Naive B cell (primary cell): Measurements from ENCODE around the gene GAMT. TPM values are rescaled to one million over a fixed set of nuclear protein-coding genes. Genes with fewer than 3 reads are reported as not detected.

Source experiments
- ATAC-seq, 2 donors: fragments of 150-1000 bp; cut with Tn5 transposase; 2 replicates each; pipeline ENCODE4 v1.10.0; 2021; ENCODE audit warnings: low read depth in 2 of 2, mild to moderate bottlenecking in 2 of 2, moderate library complexity in 2 of 2
- DNase-seq: peaks from one replicate; pipeline ENCODE4 v3.0.0; 2022
- H3K27ac Mint-ChIP-seq, 6 donors: one replicate each; pipeline ENCODE4 v1.8.0; 2020 to 2022; ENCODE audit warnings: mild to moderate bottlenecking in 6 of 6, mixed read lengths in 6 of 6, moderate library complexity in 5 of 6, inconsistent platforms in 2 of 6
- H3K27me3 Mint-ChIP-seq, 3 donors: one replicate each; pipeline ENCODE4 v1.8.0; 2021 to 2022; ENCODE audit warnings: mixed read lengths in 3 of 3, mild to moderate bottlenecking in 1 of 3
- H3K36me3 Mint-ChIP-seq, 2 donors: one replicate each; pipeline ENCODE4 v1.8.0; 2020 to 2022; ENCODE audit warnings: mixed read lengths in 2 of 2, inconsistent platforms in 1 of 2, mild to moderate bottlenecking in 1 of 2
- H3K4me1 Mint-ChIP-seq, 3 donors: one replicate each; pipeline ENCODE4 v1.8.0; 2020 to 2022; ENCODE audit warnings: mixed read lengths in 3 of 3, inconsistent platforms in 1 of 3, mild to moderate bottlenecking in 1 of 3, moderate library complexity in 1 of 3
- H3K4me3 Mint-ChIP-seq, 8 donors: one replicate each; pipeline ENCODE4 v1.8.0; 2020 to 2022; ENCODE audit warnings: mild to moderate bottlenecking in 8 of 8, mixed read lengths in 8 of 8, moderate library complexity in 8 of 8, inconsistent platforms in 2 of 8
- H3K9me3 Mint-ChIP-seq, 7 donors: one replicate each; pipeline ENCODE4 v1.8.0; 2020 to 2022; ENCODE audit warnings: mixed read lengths in 7 of 7, mild to moderate bottlenecking in 5 of 7, inconsistent platforms in 2 of 7, moderate library complexity in 1 of 7
- polyA plus RNA-seq, 6 donors: library from polyadenylated mRNA; unstranded; fragments of 300-500 nt; fragmentation: Illumina TruSeq; gene quantifications; one replicate each; pipeline ENCODE4 v1.2.3, GENCODE V29; 2021; ENCODE audit warnings: low read depth in 6 of 6

Gene GAMT
- polyA plus RNA-seq, 6 donors from 2014 or later, result 14.4 to 24.6 (median 15.7) TPM

DNA sequence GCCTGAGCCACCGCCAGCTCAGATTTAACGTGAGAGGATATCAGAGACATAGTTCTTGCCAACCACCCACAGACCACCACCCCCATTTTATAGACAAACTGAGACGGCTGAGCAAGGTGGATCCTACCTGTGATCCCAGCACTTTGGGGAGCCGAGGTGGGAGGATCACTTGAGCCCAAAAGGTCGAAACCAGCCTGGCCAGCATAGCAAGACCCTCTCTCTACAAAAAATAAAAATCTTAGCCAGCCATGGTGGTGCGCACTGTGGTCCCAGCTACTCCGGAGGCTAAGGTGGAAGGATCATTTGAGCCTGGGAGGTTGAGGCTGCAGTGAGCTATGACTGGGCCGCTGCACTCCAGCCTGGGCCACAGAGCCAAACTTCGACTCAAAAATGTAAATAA lies 48.2 kb downstream of the GAMT start:
- H3K9me3 Mint-ChIP-seq, result no peaks in the 10 kb centered on the region

GRCh38 chr19:1351381-1351851 lies 49.9 kb downstream of the GAMT start:
- DNase-seq (no peak), ATAC-seq (no peak)
- Mint-ChIP-seq H3K9me3 (no peaks in the 10 kb centered on the region), H3K4me1 (peaks cover 11 to 22% (median 16%) of the 10 kb centered on the region in 3 donors), H3K4me3 (peak overlapping the region in 3 of 8 donors; percentile 22 to 83 (median 33)), H3K27me3 (no peaks in the 10 kb centered on the region), H3K27ac (peak overlapping the region in 1 of 6 donors; percentile 5), H3K36me3 (no peaks in the 10 kb centered on the region)

More for the DNA sequence above, 48.2 kb downstream of the GAMT start:
- no peak for ATAC-seq
- Mint-ChIP-seq H3K4me3 (peak overlapping the region in 7 of 8 donors; percentile 64 to 95 (median 89)), H3K4me1 (peaks cover 14 to 19% (median 16%) of the 10 kb centered on the region in 3 donors), H3K27me3 (no peaks in the 10 kb centered on the region), H3K36me3 (peaks cover 2 to 6% of the 10 kb centered on the region in 2 donors), H3K27ac (no peak overlapping the region)
- DNase-seq, result no peak

DNA sequence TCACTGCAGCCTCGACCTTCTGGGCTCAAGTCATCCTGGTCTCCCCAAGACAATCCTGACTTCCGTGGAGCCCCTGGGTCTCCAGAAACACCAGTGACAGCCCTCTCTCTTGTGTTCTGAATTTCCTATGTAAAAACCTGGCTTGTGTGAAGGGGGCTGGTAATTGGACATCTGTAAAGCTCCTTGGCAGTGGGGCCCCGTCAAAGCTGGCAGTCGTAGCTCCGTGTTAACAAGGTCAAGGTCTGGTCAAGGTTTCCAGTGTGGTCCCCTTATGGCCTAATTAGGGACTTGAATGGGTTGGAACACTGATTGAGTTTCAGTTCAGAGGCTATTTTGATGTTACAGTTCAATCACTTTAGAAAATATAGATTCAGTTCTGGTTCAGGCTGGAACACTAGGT lies 50.5 kb downstream of the GAMT start:
- no peaks in the 10 kb centered on the region for H3K9me3 Mint-ChIP-seq
- H3K36me3 Mint-ChIP-seq, result no peaks in the 10 kb centered on the region
- H3K27me3 Mint-ChIP-seq, result no peaks in the 10 kb centered on the region
- no peak for ATAC-seq
- H3K27ac Mint-ChIP-seq, result no peak overlapping the region
- H3K4me1 Mint-ChIP-seq, result peaks cover 6 to 20% (median 14%) of the 10 kb centered on the region in 3 donors
- DNase-seq, result no peak
- peak overlapping the region in 1 of 8 donors; percentile 83 for H3K4me3 Mint-ChIP-seq

GRCh38 chr19:1349211-1349610 lies 52.1 kb downstream of the GAMT start:
- Mint-ChIP-seq H3K36me3 (no peaks in the 10 kb centered on the region), H3K9me3 (no peaks in the 10 kb centered on the region), H3K4me1 (peaks cover 5 to 27% (median 15%) of the 10 kb centered on the region in 3 donors), H3K27me3 (no peaks in the 10 kb centered on the region), H3K4me3 (peak overlapping the region in 1 of 8 donors; percentile 9), H3K27ac (peak overlapping the region in 2 of 6 donors; percentile 10 to 51)
- no peak for DNase-seq
- no peak for ATAC-seq

Other genes with a start within 250 kb of the GAMT start
- 1 to 10 TPM in 4 of 6 donors, under 1 TPM in 2; 0.78 to 2.3 (median 1.3) TPM for gene SBNO2, start 227.3 kb downstream of the GAMT start, polyA plus RNA-seq
- gene STK11, start 195.8 kb downstream of the GAMT start, polyA plus RNA-seq, result 10 to 100 TPM; 11.5 to 28.1 (median 15.7) TPM
- gene CBARP, start 163.5 kb downstream of the GAMT start, polyA plus RNA-seq, result not detected
- gene ATP5F1D, start 159.8 kb downstream of the GAMT start, polyA plus RNA-seq, result 100 to 1,000 TPM; 132 to 222 (median 199) TPM
- gene MIDN, start 153.0 kb downstream of the GAMT start, polyA plus RNA-seq, result 1 to 10 TPM in 5 of 6 donors, under 1 TPM in 1; 0.78 to 5.5 (median 2.7) TPM
- 100 to 1,000 TPM; 253 to 449 (median 334) TPM for gene CIRBP, start 132.2 kb downstream of the GAMT start, polyA plus RNA-seq
- 10 to 100 TPM; 48.9 to 80.0 (median 64.7) TPM for gene FAM174C, start 126.0 kb downstream of the GAMT start, polyA plus RNA-seq
- gene EFNA2, start 115.7 kb downstream of the GAMT start, polyA plus RNA-seq, result not detected
- 100 to 1,000 TPM; 201 to 230 (median 209) TPM for gene NDUFS7, start 17.6 kb downstream of the GAMT start, polyA plus RNA-seq
- 1 to 10 TPM; 3.6 to 7.5 (median 6.2) TPM for gene DAZAP1, start 6.0 kb upstream of the GAMT start, polyA plus RNA-seq
- 1,000 to 10,000 TPM; 2,496 to 3,315 (median 3,022) TPM for gene RPS15, start 36.9 kb upstream of the GAMT start, polyA plus RNA-seq
- under 1 TPM in 1 of 6 donors, not detected in 5; 0.03 TPM for gene APC2, start 48.6 kb upstream of the GAMT start, polyA plus RNA-seq
- 10 to 100 TPM; 39.0 to 78.2 (median 46.9) TPM for gene C19orf25, start 77.7 kb upstream of the GAMT start, polyA plus RNA-seq
- gene PCSK4, start 88.8 kb upstream of the GAMT start, polyA plus RNA-seq, result under 1 TPM in 1 of 6 donors, not detected in 5; 0.09 TPM
- 1 to 10 TPM in 2 of 6 donors, under 1 TPM in 4; 0.72 to 1.4 (median 0.90) TPM for gene REEP6, start 89.6 kb upstream of the GAMT start, polyA plus RNA-seq
- gene ADAMTSL5, start 111.5 kb upstream of the GAMT start, polyA plus RNA-seq, result not detected
- not detected for gene PLK5, start 122.5 kb upstream of the GAMT start, polyA plus RNA-seq
- not detected for gene MEX3D, start 166.8 kb upstream of the GAMT start, polyA plus RNA-seq
- gene MBD3, start 191.3 kb upstream of the GAMT start, polyA plus RNA-seq, result 10 to 100 TPM in 4 of 6 donors, 1 to 10 TPM in 2; 7.7 to 24.4 (median 12.9) TPM
- gene UQCR11, start 203.9 kb upstream of the GAMT start, polyA plus RNA-seq, result 100 to 1,000 TPM; 358 to 546 (median 438) TPM